Left lung (tissue), 10 donors: ENCODE results near the gene RPS6KA2. TPM values are rescaled to one million over a fixed set of nuclear protein-coding genes. Genes with fewer than 3 reads are reported as not detected.

Experiments
- ATAC-seq: fragments of 200-7000 bp; cut with Tn5 transposase; one replicate; pipeline ENCODE4 v1.9.1; 2020; ENCODE audit warnings: moderate library complexity
- DNase-seq, 4 donors: peaks; one replicate each; pipeline ENCODE4 v3.0.0-alpha.2; 2013 to 2020
- H3K27ac ChIP-seq, 2 donors: fragments of 200-600 bp; sonication (generic) in 1 of 2; one replicate each; pipeline versions ENCODE4 v1.5.0 to v1.8.0; 2020 to 2021
- H3K27me3 ChIP-seq, 2 donors: fragments of 200-600 bp; sonication (generic) in 1 of 2; one replicate each; pipeline versions ENCODE4 v1.5.0 to v1.8.0; 2020 to 2021
- H3K36me3 ChIP-seq, 2 donors: fragments of 200-600 bp; sonication (generic) in 1 of 2; one replicate each; pipeline versions ENCODE4 v1.5.0 to v1.8.0; 2020 to 2021
- H3K4me1 ChIP-seq, 2 donors: fragments of 200-600 bp; one replicate each; pipeline ENCODE4 v1.8.0; 2021
- H3K4me3 ChIP-seq, 2 donors: fragments of 200-600 bp; sonication (generic) in 1 of 2; one replicate each; pipeline versions ENCODE4 v1.5.0 to v1.8.0; 2020 to 2021; ENCODE audit warnings: mild to moderate bottlenecking in 1 of 2
- H3K9me3 ChIP-seq, 2 donors: fragments of 200-600 bp; sonication (generic) in 1 of 2; one replicate each; pipeline versions ENCODE4 v1.5.0 to v1.8.0; 2020 to 2021
- intact Hi-C, 2 donors: fragments of 100-400 bp; cut with DNase I; formaldehyde crosslinking; loops; one replicate each; pipeline versions ENCODE4 v1.11.2 to v1.14.2; 2022
- polyA plus RNA-seq, 6 donors: library from polyadenylated mRNA; unstranded; fragments of 120-200 nt; gene quantifications; one replicate each; pipeline ENCODE4 v1.2.1, GENCODE V29; 2013; ENCODE audit not compliant: insufficient read length in 6 of 6
- total RNA-seq, 2 donors: library from RNA; stranded (reverse); fragmentation: NEBNext Ultra II Directional; extraction: Animal tissue kit (Norgen Biotek cat#: 25700); gene quantifications; one replicate each; pipeline ENCODE4 v1.2.1, GENCODE V29; 2021
- TF ChIP-seq, protein P1 (sequence below), 2 donors: fragments of 200-600 bp; sonication (generic) in 1 of 2; IDR thresholded peaks; one replicate each; pipeline versions ENCODE4 v1.5.0 to v1.8.0; 2021; ENCODE audit warnings: antibody characterized with exemption in 2 of 2
- donor health status: DM: no; HTN: yes; CAD: no.
- donor health status: DM: no; HTN: no; CAD: no.

The RPS6KA2 gene
- total and polyA plus RNA-seq, 8 donors, result 42.0 to 160 (median 48.0) TPM

GRCh38 chr6:166464068-166465002, 162.7 kb downstream of the RPS6KA2 start:
- no peaks in the 10 kb centered on the region for H3K9me3 ChIP-seq
- no peak for DNase-seq
- no peaks in the 10 kb centered on the region for H3K27me3 ChIP-seq
- intact Hi-C loops, result no loop called here
- H3K4me1 ChIP-seq, result peaks cover 0 to 2% of the 10 kb centered on the region in 2 donors
- H3K4me3 ChIP-seq, result no peak overlapping the region
- TF ChIP-seq, protein P1, sequence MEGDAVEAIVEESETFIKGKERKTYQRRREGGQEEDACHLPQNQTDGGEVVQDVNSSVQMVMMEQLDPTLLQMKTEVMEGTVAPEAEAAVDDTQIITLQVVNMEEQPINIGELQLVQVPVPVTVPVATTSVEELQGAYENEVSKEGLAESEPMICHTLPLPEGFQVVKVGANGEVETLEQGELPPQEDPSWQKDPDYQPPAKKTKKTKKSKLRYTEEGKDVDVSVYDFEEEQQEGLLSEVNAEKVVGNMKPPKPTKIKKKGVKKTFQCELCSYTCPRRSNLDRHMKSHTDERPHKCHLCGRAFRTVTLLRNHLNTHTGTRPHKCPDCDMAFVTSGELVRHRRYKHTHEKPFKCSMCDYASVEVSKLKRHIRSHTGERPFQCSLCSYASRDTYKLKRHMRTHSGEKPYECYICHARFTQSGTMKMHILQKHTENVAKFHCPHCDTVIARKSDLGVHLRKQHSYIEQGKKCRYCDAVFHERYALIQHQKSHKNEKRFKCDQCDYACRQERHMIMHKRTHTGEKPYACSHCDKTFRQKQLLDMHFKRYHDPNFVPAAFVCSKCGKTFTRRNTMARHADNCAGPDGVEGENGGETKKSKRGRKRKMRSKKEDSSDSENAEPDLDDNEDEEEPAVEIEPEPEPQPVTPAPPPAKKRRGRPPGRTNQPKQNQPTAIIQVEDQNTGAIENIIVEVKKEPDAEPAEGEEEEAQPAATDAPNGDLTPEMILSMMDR (IDR thresholded peaks at IDR 0.05), result no peak
- H3K27ac ChIP-seq, result no peak overlapping the region
- no peak for ATAC-seq
- H3K36me3 ChIP-seq, result peaks cover 0 to 84% of the 10 kb centered on the region in 2 donors

GRCh38 chr6:166463359-166464067, 163.5 kb downstream of the RPS6KA2 start:
- Histone ChIP-seq H3K4me3 (no peak overlapping the region), H3K27me3 (no peaks in the 10 kb centered on the region), H3K27ac (no peak overlapping the region), H3K9me3 (no peaks in the 10 kb centered on the region), H3K4me1 (peaks cover 0 to 2% of the 10 kb centered on the region in 2 donors), H3K36me3 (peaks cover 0 to 84% of the 10 kb centered on the region in 2 donors)
- no peak for DNase-seq
- TF ChIP-seq, protein P1 (IDR thresholded peaks at IDR 0.05), result no peak
- no peak for ATAC-seq
- intact Hi-C loops, result no loop called here

DNA sequence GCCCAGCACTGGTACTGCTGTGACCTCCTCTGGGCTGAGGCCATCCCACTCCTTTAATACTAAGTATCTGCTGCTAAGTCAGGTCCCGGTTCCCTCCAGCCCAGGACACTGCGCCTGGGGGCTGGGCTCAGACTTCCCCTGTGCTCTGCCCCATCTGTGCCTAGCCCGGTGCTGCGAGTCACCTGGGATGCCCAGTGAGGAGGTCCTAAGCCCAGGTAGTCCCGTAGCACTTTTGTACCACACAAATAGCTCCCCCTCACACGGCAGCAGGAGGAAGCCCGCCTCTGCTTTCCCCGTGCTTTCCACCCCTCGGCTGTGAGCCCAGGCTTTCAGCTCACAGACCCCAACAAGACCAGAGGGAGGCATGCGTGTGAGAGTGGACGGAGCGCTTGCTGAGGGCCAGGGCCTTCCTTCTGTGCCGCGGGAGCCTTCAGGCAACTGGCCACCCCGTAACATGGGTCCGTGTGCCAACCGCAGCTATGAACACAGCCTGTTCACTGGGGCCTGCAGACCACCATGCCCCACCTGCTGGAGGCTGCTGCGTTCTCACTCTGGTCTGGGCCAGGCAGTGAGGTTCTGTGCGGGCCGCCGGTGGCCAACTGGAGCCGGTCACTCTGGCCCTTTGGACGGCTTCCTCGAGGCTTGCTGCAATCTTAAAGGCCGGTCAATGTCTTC, 164.5 kb downstream of the RPS6KA2 start:
- TF ChIP-seq, protein P1 (IDR thresholded peaks at IDR 0.05), result no peak
- Histone ChIP-seq H3K4me3 (no peak overlapping the region), H3K27ac (no peak overlapping the region), H3K36me3 (peaks cover 0 to 84% of the 10 kb centered on the region in 2 donors), H3K4me1 (peaks cover 0 to 2% of the 10 kb centered on the region in 2 donors), H3K27me3 (no peaks in the 10 kb centered on the region), H3K9me3 (peaks cover 0 to 3% of the 10 kb centered on the region in 2 donors)
- ATAC-seq (no peak), DNase-seq (peak in 1 of 4 donors; percentile 70)
- intact Hi-C loops, result no loop called here

DNA sequence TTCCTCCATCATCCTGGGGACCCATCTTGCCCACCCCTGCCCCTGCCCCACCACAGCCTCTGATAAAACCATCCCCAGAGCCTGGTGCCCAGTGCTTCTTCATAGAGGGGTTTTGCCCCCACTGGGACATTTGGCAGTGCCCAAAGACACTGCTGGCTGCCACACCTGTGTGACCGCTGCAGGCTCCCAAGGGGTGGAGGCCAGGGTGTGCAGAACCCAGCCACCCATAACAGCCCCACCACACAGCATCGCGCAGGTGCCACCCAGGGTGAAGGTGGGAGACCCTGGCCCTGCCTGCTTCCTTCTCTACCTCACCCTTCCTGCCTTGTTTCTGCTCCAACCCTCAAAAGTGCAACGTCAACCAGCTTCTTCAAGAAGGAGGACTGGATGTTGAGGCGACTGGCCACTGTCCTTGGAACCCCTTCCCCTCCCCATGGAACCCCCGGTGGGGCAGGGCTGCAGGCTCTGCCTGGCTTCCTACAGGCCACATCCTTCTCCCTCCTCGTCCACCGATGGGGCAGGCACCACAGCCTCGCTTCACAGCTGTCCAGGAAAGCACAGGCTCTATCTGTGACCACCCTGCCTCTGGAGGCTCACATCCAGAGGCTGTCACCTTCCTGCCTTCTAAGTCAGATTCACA, 165.1 kb downstream of the RPS6KA2 start:
- intact Hi-C loops, result no loop called here
- TF ChIP-seq, protein P1 (IDR thresholded peaks at IDR 0.05), result no peak

More for the DNA sequence above, 165.1 kb downstream of the RPS6KA2 start:
- DNase-seq, result no peak
- ATAC-seq, result no peak
- no peak overlapping the region for H3K27ac ChIP-seq
- H3K9me3 ChIP-seq, result peaks cover 0 to 3% of the 10 kb centered on the region in 2 donors
- no peak overlapping the region for H3K4me3 ChIP-seq
- H3K4me1 ChIP-seq, result no peaks in the 10 kb centered on the region
- H3K27me3 ChIP-seq, result no peaks in the 10 kb centered on the region
- H3K36me3 ChIP-seq, result peaks cover 0 to 86% of the 10 kb centered on the region in 2 donors
